GM21786 (cell line): Measurements from ENCODE around the gene PRIMPOL.
"Not testable (repeated sequence)": the region's sequence is repeated elsewhere in the genome, so short reads cannot be mapped to it uniquely, and the experiment has no call there.

ENCODE experiments used
- ATAC-seq: cut with Tn5 transposase; IDR thresholded peaks from one replicate; pipeline ENCODE4 v1.9.1; 2021; ENCODE audit not compliant: unreplicated experiment

The PRIMPOL gene

GRCh38 chr4:184702114-184702513, 52.6 kb downstream of the PRIMPOL start:
- no peak for ATAC-seq

- no peak for ATAC-seq
These were observed 56.2 kb downstream of the PRIMPOL start for GRCh38 chr4:184705692-184706091.

GRCh38 chr4:184706453-184706852, 56.9 kb downstream of the PRIMPOL start:
- ATAC-seq: no peak

- ATAC-seq: no peak
These were observed 62.8 kb downstream of the PRIMPOL start for GRCh38 chr4:184712322-184712721.

GRCh38 chr4:184713887-184714286, 64.3 kb downstream of the PRIMPOL start:
- no peak for ATAC-seq

GRCh38 chr4:184715526-184715925, 66.0 kb downstream of the PRIMPOL start:
- ATAC-seq: no peak

- no peak for ATAC-seq
These were observed 69.9 kb downstream of the PRIMPOL start for GRCh38 chr4:184719407-184719806.

GRCh38 chr4:184721254-184721653, 71.7 kb downstream of the PRIMPOL start:
- no peak for ATAC-seq

GRCh38 chr4:184722798-184723197, 73.3 kb downstream of the PRIMPOL start:
- no peak for ATAC-seq

- ATAC-seq: no peak
These were observed 77.9 kb downstream of the PRIMPOL start for GRCh38 chr4:184727430-184727829.

- no peak for ATAC-seq
These were observed 79.3 kb downstream of the PRIMPOL start for GRCh38 chr4:184728858-184729257.

- no peak for ATAC-seq
These were observed 80.4 kb downstream of the PRIMPOL start for GRCh38 chr4:184729946-184730345.

- ATAC-seq: no peak
These were observed 81.5 kb downstream of the PRIMPOL start for GRCh38 chr4:184731056-184731455.

- ATAC-seq: no peak
These were observed 82.6 kb downstream of the PRIMPOL start for GRCh38 chr4:184732126-184732525.

GRCh38 chr4:184733654-184734524, 84.4 kb downstream of the PRIMPOL start, which contains the start of gene CENPU:
Gene CENPU (minus strand): TSS chr4:184734096. CDS start chr4:184734062, 34 bp downstream.
- ATAC-seq: peak; percentile 90

GRCh38 chr4:184734758-184735157, 85.2 kb downstream of the PRIMPOL start:
- no peak for ATAC-seq

- not testable (repeated sequence) for ATAC-seq
These were observed 90.0 kb downstream of the PRIMPOL start for GRCh38 chr4:184739575-184739974.

- no peak for ATAC-seq
These were observed 91.4 kb downstream of the PRIMPOL start for GRCh38 chr4:184740980-184741391.

GRCh38 chr4:184741651-184742050, 92.1 kb downstream of the PRIMPOL start:
- not testable (repeated sequence) for ATAC-seq

- ATAC-seq: no peak
These were observed 94.1 kb downstream of the PRIMPOL start for GRCh38 chr4:184743650-184744049.

- no peak for ATAC-seq
These were observed 94.7 kb downstream of the PRIMPOL start for GRCh38 chr4:184744236-184744635.
